GM19397 (cell line): ENCODE results near the gene CCDC184.
"Not testable (repeated sequence)": the region's sequence is repeated elsewhere in the genome, so short reads cannot be mapped to it uniquely, and the experiment has no call there.

Experiments used
- ATAC-seq: cut with Tn5 transposase; IDR thresholded peaks from one replicate; pipeline ENCODE4 v1.9.1; 2021; ENCODE audit warnings: mild to moderate bottlenecking, moderate library complexity; ENCODE audit not compliant: unreplicated experiment

Gene CCDC184

DNA sequence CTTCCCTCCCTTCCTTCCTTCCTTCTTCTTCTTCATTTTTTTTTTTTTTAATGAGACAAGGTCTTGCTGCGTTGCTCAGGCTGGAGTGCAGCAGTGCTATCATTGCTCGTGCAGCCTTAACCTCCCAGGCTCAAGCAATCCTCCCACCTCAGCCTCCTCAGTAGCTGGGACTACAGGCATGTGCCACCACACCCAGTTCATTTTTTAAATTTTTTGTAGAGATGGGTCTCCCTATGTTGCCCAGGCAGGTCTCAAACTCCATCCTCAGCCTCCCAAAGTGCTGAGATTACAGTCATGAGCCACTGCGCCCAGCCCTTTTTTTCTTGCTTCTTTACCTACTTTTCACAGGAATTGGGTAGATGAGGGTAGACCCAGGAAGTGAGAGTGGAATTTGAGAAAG lies 18.1 kb downstream of the CCDC184 start:
- ATAC-seq = no peak

DNA sequence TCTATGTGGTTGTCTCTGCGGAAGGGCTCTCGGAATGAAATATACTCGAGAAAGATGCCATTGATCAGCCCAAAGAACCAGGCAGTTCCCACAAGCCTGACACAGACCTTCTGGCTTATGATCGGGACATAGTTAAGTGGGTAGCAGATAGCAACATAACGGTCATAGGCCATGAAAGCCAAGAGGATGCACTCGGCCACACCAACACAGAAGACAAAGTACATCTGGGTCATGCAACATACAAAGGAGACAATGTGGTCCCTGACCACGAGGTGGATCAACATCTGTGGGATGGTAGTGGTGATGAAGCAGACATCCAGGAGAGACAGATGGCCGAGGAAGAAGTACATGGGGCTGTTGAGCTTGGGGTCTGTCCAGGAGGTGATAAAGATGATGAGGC lies 19.3 kb downstream of the CCDC184 start:
- ATAC-seq = no peak

DNA sequence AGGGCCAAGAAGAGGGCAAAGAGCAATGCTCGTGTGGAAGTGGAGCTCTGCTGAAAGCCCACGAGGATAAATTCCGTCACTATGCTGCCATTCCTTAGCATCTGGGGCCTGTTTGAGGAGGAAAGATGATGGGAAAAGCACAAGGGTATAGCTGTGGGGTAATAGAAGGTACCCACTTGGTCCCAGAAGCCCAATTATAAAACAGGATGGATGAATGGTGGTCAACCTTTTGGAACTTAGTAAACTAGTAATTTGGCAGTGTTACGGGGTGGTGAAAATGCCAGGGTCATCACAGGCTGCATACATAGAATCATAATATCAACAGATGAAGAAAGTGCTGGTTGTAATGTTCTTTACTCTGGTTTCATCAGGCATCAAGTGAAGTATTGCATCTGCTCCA lies 19.7 kb downstream of the CCDC184 start, which contains the start of gene OR10AD1:
Gene OR10AD1 (minus strand): TSS at position 101 of the 400 bp plus-strand sequence. CDS start 0 bp downstream, at position 101.
- no peak for ATAC-seq

DNA sequence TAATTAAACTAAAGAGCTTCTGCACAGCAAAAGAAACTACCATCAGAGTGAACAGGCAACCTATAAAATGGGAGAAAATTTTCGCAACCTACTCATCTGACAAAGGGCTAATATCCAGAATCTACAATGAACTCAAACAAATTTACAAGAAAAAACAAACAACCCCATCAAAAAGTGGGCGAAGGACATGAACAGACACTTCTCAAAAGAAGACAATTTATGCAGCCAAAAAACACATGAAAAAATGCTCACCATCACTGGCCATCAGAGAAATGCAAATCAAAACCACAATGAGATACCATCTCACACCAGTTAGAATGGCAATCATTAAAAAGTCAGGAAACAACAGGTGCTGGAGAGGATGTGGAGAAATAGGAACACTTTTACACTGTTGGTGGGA lies 26.1 kb downstream of the CCDC184 start:
- ATAC-seq = not testable (repeated sequence)

DNA sequence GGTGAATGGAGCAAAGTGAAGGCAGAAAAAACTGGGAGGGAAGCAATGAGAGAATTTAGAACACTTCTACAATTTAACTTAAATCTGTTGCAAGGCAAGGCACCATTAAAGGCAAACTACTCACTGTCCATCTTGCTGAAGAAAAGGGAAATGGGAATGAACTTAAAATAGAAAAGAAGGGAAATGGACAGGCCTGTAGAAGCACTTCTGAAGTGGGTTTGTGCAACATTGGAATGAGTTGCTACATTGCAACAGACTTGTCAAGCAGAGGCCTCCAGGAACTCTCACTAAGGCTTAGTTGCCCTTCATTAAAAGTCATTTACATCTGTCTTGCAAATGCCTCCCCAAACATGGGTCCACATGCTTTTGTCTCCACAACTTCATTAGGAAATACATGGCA lies 33.3 kb downstream of the CCDC184 start:
- no peak for ATAC-seq

DNA sequence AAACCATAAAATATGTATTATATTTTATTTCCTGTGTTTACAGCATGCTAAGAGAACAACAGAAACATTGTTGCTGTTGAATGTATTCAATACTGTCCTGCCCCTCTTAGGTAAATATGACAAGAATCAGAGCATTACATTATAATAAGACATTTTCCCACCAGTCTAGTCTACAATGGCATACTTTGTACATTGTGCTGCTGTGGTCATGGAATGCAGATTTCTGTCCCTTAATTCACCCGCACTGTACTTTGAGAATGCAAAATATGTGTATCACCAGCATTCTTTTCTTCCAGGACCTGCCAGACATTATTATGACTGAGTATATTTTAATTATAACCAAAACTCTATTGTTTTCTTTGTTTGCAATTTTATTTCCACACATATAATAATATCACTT lies 36.2 kb downstream of the CCDC184 start:
- ATAC-seq = no peak

DNA sequence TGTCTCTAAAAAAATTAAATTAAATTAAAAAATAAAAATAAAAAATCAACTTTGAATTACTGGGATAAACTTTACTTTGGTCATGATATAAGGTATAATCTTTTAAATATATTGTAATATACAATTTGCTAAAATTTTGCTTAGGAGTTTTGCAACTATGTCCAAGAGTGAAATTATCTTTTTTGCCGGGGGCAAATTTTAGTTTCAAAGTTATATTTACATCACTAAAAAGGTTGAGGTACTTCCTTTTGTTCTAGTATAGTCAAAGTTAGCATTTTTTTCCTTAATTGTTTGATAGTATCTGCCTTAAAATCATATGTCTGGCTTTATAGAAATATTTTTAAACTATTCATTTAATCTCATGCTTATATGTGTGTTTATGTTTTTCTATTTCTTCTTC lies 37.3 kb downstream of the CCDC184 start:
- ATAC-seq = no peak

DNA sequence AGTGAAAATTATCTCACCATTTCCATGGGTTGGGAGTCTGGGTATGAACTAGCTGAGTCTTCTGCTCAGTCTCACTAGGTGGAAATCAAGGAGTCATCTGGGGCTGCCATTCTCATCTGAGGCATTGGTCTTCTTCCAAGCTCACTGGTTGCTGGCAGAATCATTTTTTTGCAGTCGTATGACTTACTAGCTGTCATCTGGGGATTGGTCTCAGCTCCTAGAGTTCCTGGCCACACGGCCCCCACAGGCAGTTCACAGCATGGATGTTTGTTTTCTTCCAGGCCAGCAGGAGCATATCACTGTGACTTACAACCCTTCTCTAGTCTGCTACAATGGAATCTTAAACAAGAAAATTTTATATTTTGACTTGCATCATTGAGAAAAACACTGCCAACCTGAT lies 38.2 kb downstream of the CCDC184 start:
- no peak for ATAC-seq

DNA sequence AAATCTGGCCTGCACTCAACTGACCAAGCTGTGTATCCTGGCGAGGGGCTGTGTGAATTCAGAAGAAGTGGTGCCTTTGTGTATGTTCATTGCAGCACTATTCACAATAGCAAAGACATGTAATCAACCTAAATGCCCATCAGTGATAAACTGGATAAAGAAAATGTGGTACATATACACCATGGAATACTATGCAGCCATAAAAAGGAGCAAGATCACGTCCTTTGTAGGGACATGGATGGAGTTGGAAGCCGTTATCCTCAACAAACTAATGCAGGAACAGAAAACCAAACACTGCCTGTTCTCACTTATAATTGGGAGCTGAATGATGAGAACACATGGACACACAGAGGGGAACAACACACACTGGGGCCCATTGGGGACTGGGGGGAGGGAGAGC lies 41.1 kb downstream of the CCDC184 start:
- ATAC-seq = not testable (repeated sequence)

DNA sequence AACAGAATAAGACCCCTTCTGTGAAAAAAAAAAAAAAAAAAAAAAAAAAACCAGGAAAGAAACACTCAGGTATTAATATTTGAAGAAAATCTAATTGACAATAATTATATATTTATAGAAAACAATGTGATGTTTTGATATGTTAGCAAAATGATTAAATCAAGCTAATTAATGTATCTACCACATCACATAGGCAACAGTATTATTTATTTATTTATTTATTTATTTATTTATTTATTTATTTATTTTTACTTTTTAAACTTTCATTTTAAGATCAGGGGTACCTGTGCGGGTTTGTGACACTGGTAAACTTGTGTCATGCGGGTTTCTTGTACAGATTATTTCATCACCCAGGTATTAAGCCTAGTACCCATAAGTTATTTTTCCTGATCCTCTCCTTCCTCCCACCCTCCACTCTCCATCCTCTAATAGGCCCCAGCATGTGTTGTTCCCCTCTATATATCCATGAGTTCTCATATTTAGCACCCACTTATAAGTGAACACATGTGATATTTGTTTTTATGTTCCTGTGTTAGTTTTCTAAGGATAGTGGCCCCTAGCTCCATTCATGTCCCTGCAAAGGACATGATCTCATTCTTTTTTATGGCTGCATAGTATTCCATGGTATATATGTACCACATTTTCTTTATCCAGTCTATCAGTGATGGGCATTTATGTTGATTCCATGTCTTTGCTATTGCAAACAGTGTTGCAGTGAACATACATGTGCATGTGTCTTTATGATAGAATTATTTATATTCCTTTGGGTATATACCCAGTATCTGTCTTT lies 47.9 kb downstream of the CCDC184 start:
- ATAC-seq = not testable (repeated sequence)
